Sigmoid colon (tissue), 7 donors: ENCODE data around the gene SELENOO. TPM values are rescaled to one million over a fixed set of nuclear protein-coding genes. Genes with fewer than 3 reads are reported as not detected.

ENCODE experiments used
- DNase-seq: peaks from one replicate; pipeline ENCODE4 v3.0.0-alpha.2; 2019
- H3K27ac ChIP-seq, 4 donors: fragments of 200-600 bp; sonication (generic); one replicate each; pipeline ENCODE4 v1.5.1; 2016 to 2019; ENCODE audit warnings: mild to moderate bottlenecking in 1 of 4
- H3K27me3 ChIP-seq, 3 donors: fragments of 200-600 bp; sonication (generic); one replicate each; pipeline ENCODE4 v1.5.1; 2019; ENCODE audit warnings: mild to moderate bottlenecking in 1 of 3
- H3K36me3 ChIP-seq, 4 donors: fragments of 200-600 bp; sonication (generic); one replicate each; pipeline ENCODE4 v1.5.1; 2016 to 2019
- H3K4me1 ChIP-seq, 4 donors: fragments of 200-600 bp; sonication (generic); one replicate each; pipeline ENCODE4 v1.5.1; 2017 to 2019
- H3K4me3 ChIP-seq, 4 donors: fragments of 200-600 bp; sonication (generic); one replicate each; pipeline ENCODE4 v1.5.1; 2017 to 2019; ENCODE audit warnings: mild to moderate bottlenecking in 2 of 4, moderate library complexity in 1 of 4
- H3K9me3 ChIP-seq, 4 donors: fragments of 200-600 bp in 3 of 4; sonication (generic) in 3 of 4; one replicate each; pipeline versions ENCODE4 v1.5.1 to v1.6.1; 2013 to 2019
- CTCF ChIP-seq, 4 experiments: fragments of 450-650 bp in 3 of 4; fragments of 200-600 bp in 1 of 4; IDR thresholded peaks; one replicate each; pipeline ENCODE4 v1.5.1; 2016 to 2019; ENCODE audit warnings: antibody characterized with exemption in 4 of 4, mild to moderate bottlenecking in 3 of 4, moderate library complexity in 2 of 4
- EP300 ChIP-seq, 4 donors: sonication (generic); formaldehyde crosslinking; IDR thresholded peaks; one replicate each; pipeline ENCODE4 v1.6.1; 2017; ENCODE audit warnings: antibody characterized with exemption in 4 of 4
- POLR2A ChIP-seq, 2 donors: fragments of 450-650 bp; IDR thresholded peaks; one replicate each; pipeline ENCODE4 v1.6.1; 2016; ENCODE audit warnings: antibody characterized with exemption in 2 of 2, mild to moderate bottlenecking in 2 of 2, moderate library complexity in 2 of 2
- POLR2AphosphoS5 ChIP-seq, 4 donors: sonication (generic); formaldehyde crosslinking; IDR thresholded peaks; one replicate each; pipeline ENCODE4 v1.6.1; 2017; ENCODE audit warnings: antibody characterized with exemption in 4 of 4
- WGBS, 2 donors: extraction: QIAGEN DNeasy Blood & Tissue Kit; methylation state at CpG; one replicate each; pipeline ENCODE4 v1.1.7; 2013; 5-methylcytosine and 5-hydroxymethylcytosine counted together
- intact Hi-C: fragments of 100-400 bp; cut with DNase I; formaldehyde crosslinking; loops from one replicate; pipeline ENCODE4 v1.15.1; 2023
- polyA plus RNA-seq, 3 donors: library from polyadenylated mRNA; stranded (reverse); fragments of 200-250 nt; gene quantifications; one replicate each; pipeline ENCODE4 v1.2.3, GENCODE V29; 2013
- total RNA-seq, 4 donors: library from RNA; depleted of rRNA; stranded (reverse); fragments of >200 nt; gene quantifications; one replicate each; pipeline ENCODE4 v1.1.0, GENCODE V29; 2016
- donor health status: healthy with polysubstance abuse.
- donor health status: Bipolar disorder and iron deficiency.
- donor health status: healthy.

Gene SELENOO
- total RNA-seq = 10 to 100 TPM; 17.5 to 30.2 (median 22.3) TPM
- 10 to 100 TPM; 10.2 to 26.5 (median 15.7) TPM for polyA plus RNA-seq

- Histone ChIP-seq H3K9me3 (no peaks in the 10 kb centered on the region), H3K27me3 (no peaks in the 10 kb centered on the region), H3K36me3 (peaks cover 0 to 35% (median 4%) of the 10 kb centered on the region in 4 donors), H3K4me1 (peaks cover 0 to 32% (median 24%) of the 10 kb centered on the region in 4 donors), H3K27ac (peak within 1 kb of the TSS; percentile 79 to 89 (median 86)), H3K4me3 (peak within 1 kb of the TSS; percentile 42 to 89 (median 84))
- TF ChIP-seq POLR2A (IDR thresholded peaks at IDR 0.05) = peak; percentile 24 to 52
- peak; percentile 75 to 95 (median 90) for TF ChIP-seq POLR2AphosphoS5 (IDR thresholded peaks at IDR 0.05)
- TF ChIP-seq EP300 (IDR thresholded peaks at IDR 0.05) = no peak
- intact Hi-C loops = loop anchor here (2.0 to 10.0 kb wide), 3 partner anchors 16 to 416 kb away; partner anchors contain the start of gene TRABD
- WGBS, 2 donors = 0% methylated on average over 105 of the region's 105 CpGs
- DNase-seq = peak; percentile 95
These were observed at the start of gene SELENOO for GRCh38 chr22:50200461-50201190. Gene SELENOO, plus strand, starts transcription at chr22:50201011. Its CDS starts 26 bp downstream, at chr22:50201037.

- H3K27me3 ChIP-seq = no peaks in the 10 kb centered on the region
- peaks cover 0 to 6% (median under 1%) of the 10 kb centered on the region in 4 donors for H3K4me1 ChIP-seq
- H3K36me3 ChIP-seq = no peaks in the 10 kb centered on the region
- DNase-seq = no peak
- WGBS, 2 donors = 76 to 87% methylated on average over 33 of the region's 33 CpGs
- H3K27ac ChIP-seq = no peak overlapping the region
- H3K9me3 ChIP-seq = no peaks in the 10 kb centered on the region
- TF ChIP-seq POLR2A (IDR thresholded peaks at IDR 0.05) = no peak
- no peak for TF ChIP-seq CTCF (IDR thresholded peaks at IDR 0.05)
- no peak for TF ChIP-seq EP300 (IDR thresholded peaks at IDR 0.05)
- no peak for TF ChIP-seq POLR2AphosphoS5 (IDR thresholded peaks at IDR 0.05)
- no peak overlapping the region for H3K4me3 ChIP-seq
- intact Hi-C loops = no loop called here
These were observed 49.0 kb upstream of the SELENOO start for GRCh38 chr22:50151571-50152537.

DNA sequence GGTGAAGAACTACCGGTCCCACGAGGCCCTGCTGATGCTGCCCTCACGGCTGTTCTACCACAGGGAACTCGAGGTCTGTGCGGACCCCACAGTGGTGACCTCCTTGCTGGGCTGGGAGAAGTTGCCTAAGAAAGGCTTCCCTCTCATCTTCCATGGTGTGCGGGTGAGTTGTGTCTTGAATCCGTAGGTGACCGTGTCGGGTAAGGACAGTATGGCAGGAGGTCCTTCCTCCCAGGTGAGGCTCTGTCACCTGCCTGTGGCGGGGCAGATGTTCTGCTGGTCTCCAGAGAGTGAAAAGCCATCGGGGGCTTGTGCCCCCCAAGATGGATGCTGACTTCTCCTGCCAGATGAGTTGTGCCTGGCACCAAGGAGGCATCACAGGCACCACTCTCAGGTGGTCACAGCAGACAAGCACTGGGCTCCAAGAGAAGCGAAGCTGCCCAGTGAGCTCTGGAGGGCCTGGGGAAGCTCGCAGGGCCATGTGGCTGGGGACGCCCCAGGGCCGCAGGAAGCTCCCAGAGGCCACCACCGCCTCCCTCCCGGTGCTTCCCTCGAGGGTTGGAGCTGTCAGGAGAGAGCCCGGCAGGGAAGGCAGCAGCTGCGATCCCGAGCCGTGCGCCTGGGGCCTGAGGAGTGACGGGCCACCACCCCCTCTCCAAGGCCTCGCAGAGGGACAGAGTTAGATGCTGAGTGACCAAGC lies 47.6 kb upstream of the SELENOO start:
- Histone ChIP-seq H3K4me3 (no peak overlapping the region), H3K4me1 (no peaks in the 10 kb centered on the region), H3K27me3 (no peaks in the 10 kb centered on the region), H3K9me3 (no peaks in the 10 kb centered on the region), H3K27ac (no peak overlapping the region), H3K36me3 (peaks cover 0 to 5% (median 0%) of the 10 kb centered on the region in 4 donors)
- TF ChIP-seq CTCF (IDR thresholded peaks at IDR 0.05) = no peak
- no peak for TF ChIP-seq POLR2A (IDR thresholded peaks at IDR 0.05)
- no peak for TF ChIP-seq EP300 (IDR thresholded peaks at IDR 0.05)
- TF ChIP-seq POLR2AphosphoS5 (IDR thresholded peaks at IDR 0.05) = no peak
- DNase-seq = no peak
- WGBS, 2 donors = 82 to 89% methylated on average over 25 of the region's 25 CpGs
- intact Hi-C loops = no loop called here

DNA sequence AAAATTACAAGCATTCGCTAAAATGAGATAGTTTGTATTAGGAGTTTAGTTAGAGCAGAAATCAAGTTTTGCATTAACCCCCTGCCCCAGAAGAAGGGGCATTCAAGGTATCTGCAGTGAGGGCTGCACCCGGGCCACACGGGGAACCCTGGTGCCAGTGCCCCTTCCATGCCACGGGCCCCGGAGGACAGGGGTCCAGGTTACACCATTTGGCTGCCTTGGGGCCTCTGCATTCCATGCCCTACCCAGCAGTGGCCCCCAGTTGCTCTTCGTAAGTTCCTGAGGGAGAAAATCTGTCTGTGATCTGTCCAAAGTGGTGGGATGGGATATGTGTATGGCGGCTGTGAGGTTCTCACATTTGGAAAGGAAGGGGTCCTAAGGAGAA lies 47.1 kb upstream of the SELENOO start:
- Histone ChIP-seq H3K36me3 (peaks cover 0 to 10% (median 0%) of the 10 kb centered on the region in 4 donors), H3K27ac (no peak overlapping the region), H3K4me3 (no peak overlapping the region), H3K9me3 (no peaks in the 10 kb centered on the region), H3K4me1 (no peaks in the 10 kb centered on the region), H3K27me3 (no peaks in the 10 kb centered on the region)
- no peak for TF ChIP-seq POLR2AphosphoS5 (IDR thresholded peaks at IDR 0.05)
- no peak for TF ChIP-seq POLR2A (IDR thresholded peaks at IDR 0.05)
- TF ChIP-seq CTCF (IDR thresholded peaks at IDR 0.05) = no peak
- no peak for TF ChIP-seq EP300 (IDR thresholded peaks at IDR 0.05)
- intact Hi-C loops = no loop called here
- WGBS, 2 donors = 88 to 92% methylated on average over 7 of the region's 7 CpGs
- DNase-seq = no peak
